Neuron (in vitro differentiated cells): ENCODE results near the gene CD274.
"Not testable (repeated sequence)": the region's sequence is repeated elsewhere in the genome, so short reads cannot be mapped to it uniquely, and the experiment has no call there.

ENCODE experiments used
- H2AFZ ChIP-seq: one replicate; pipeline ENCODE4 v1.6.1; 2013; ENCODE audit warnings: low read depth, mild to moderate bottlenecking, inconsistent platforms, low read length, moderate library complexity
- H3K27me3 ChIP-seq: one replicate; pipeline ENCODE4 v1.6.1; 2013; ENCODE audit warnings: low read length; ENCODE audit not compliant: insufficient read depth
- H3K36me3 ChIP-seq: one replicate; pipeline ENCODE4 v1.6.1; 2013; ENCODE audit warnings: low read length; ENCODE audit not compliant: insufficient read depth
- H3K4me1 ChIP-seq: one replicate; pipeline ENCODE4 v1.6.1; 2013; ENCODE audit warnings: low read length; ENCODE audit not compliant: insufficient read depth
- H3K4me3 ChIP-seq: 2 replicates; pipeline ENCODE4 v1.5.1; 2013; ENCODE audit warnings: mild to moderate bottlenecking, low read length, moderate library complexity
- H3K9me3 ChIP-seq: one replicate; pipeline ENCODE4 v1.6.1; 2013; ENCODE audit warnings: low read length

CD274 gene

DNA sequence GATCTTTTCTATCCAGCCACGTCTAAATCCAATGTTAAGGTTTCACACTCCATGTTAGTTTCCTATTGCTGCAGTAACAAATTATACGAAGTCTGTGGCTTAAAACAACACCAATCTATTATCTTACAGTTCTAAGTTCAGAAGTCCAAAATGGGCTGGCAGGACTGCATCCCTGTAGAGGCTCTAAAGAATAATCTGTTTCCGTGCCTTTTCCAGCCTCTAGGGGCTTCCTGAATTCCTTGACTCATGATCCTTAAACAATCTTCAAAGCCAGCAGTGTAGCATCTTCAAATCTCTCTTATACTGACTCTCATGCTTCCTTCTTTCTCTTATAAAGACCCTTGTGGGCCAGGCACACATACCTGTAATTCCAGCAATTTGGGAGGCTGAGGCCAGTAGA is 19.4 kb upstream of the CD274 start:
- H2AFZ ChIP-seq: no peak overlapping the region
- H3K4me1 ChIP-seq: no peaks in the 10 kb centered on the region
- H3K36me3 ChIP-seq: peaks cover 15% of the 10 kb centered on the region
- no peak overlapping the region for H3K4me3 ChIP-seq
- H3K9me3 ChIP-seq: peaks cover 2% of the 10 kb centered on the region
- H3K27me3 ChIP-seq: no peaks in the 10 kb centered on the region

DNA sequence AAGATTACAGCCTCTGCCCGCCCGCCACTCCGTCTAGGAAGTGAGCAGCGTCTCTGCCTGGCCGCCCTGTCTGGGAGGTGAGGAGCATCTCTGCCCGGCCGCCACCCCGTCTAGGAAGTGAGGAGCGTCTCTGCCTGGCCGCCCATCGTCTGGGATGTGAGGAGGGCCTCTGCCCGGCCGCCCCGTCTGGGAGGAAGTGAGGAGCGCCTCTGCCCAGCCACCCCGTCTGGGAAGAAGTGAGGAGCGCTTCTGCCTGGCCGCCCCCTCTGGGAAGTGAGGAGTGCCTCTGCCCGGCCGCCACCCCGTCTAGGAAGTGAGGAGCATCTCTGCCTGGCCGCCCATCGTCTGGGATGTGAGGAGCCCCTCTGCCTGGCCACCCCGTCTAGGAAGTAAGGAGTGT is 17.5 kb upstream of the CD274 start:
- not testable (repeated sequence) for H2AFZ ChIP-seq, H3K4me1 ChIP-seq, H3K9me3 ChIP-seq, H3K27me3 ChIP-seq, H3K4me3 ChIP-seq
- H3K36me3 ChIP-seq: peaks cover 16% of the 10 kb centered on the region

GRCh38 chr9:5433328-5433727 is 17.0 kb upstream of the CD274 start:
- not testable (repeated sequence) for H3K9me3 ChIP-seq, H3K27me3 ChIP-seq, H2AFZ ChIP-seq, H3K4me1 ChIP-seq, H3K4me3 ChIP-seq
- peaks cover 16% of the 10 kb centered on the region for H3K36me3 ChIP-seq

- not testable (repeated sequence) for H3K4me3 ChIP-seq, H2AFZ ChIP-seq, H3K4me1 ChIP-seq, H3K27me3 ChIP-seq, H3K9me3 ChIP-seq
- peaks cover 16% of the 10 kb centered on the region for H3K36me3 ChIP-seq
These were observed 16.2 kb upstream of the CD274 start for GRCh38 chr9:5433841-5434810.

DNA sequence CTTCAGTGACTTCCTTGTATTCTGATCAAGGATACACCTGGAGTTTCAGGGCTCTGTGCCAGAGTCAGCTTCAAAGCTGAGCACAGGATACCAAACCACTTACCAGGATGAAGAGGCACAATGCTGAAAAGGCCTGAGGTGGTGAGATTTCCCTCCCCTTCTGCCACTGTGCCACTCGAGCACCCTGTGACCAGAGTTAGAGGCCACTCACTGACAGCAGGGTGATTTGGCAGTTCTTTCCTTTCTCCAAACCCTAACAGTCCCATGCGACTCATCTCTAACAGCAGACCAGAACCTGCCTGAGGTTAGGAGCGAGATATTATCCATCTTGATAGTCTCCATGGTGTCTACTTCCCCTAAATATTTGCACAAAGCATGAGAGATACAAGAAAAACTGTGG is 14.4 kb upstream of the CD274 start:
- Histone ChIP-seq H3K36me3 (peaks cover 11% of the 10 kb centered on the region), H3K9me3 (peaks cover 3% of the 10 kb centered on the region), H3K4me3 (no peak overlapping the region), H3K27me3 (no peaks in the 10 kb centered on the region), H3K4me1 (peaks cover 6% of the 10 kb centered on the region), H2AFZ (no peak overlapping the region)

GRCh38 chr9:5436441-5436840 is 13.9 kb upstream of the CD274 start:
- H2AFZ ChIP-seq: no peak overlapping the region
- peaks cover 10% of the 10 kb centered on the region for H3K36me3 ChIP-seq
- peaks cover 6% of the 10 kb centered on the region for H3K4me1 ChIP-seq
- H3K4me3 ChIP-seq: peak overlapping the region; percentile 88
- peaks cover 3% of the 10 kb centered on the region for H3K9me3 ChIP-seq
- H3K27me3 ChIP-seq: no peaks in the 10 kb centered on the region

- H3K27me3 ChIP-seq: no peaks in the 10 kb centered on the region
- peak within 1 kb of the TSS; percentile 79 for H2AFZ ChIP-seq
- H3K4me1 ChIP-seq: peaks cover 6% of the 10 kb centered on the region
- H3K9me3 ChIP-seq: peaks cover 3% of the 10 kb centered on the region
- peaks cover 10% of the 10 kb centered on the region for H3K36me3 ChIP-seq
- H3K4me3 ChIP-seq: peak within 1 kb of the TSS; percentile 88
These were observed 12.8 kb upstream of the CD274 start, which contains the start of gene PLGRKT for GRCh38 chr9:5437254-5438216. Gene PLGRKT (minus strand): TSS chr9:5437925. CDS start chr9:5431977, 5,948 bp downstream.

DNA sequence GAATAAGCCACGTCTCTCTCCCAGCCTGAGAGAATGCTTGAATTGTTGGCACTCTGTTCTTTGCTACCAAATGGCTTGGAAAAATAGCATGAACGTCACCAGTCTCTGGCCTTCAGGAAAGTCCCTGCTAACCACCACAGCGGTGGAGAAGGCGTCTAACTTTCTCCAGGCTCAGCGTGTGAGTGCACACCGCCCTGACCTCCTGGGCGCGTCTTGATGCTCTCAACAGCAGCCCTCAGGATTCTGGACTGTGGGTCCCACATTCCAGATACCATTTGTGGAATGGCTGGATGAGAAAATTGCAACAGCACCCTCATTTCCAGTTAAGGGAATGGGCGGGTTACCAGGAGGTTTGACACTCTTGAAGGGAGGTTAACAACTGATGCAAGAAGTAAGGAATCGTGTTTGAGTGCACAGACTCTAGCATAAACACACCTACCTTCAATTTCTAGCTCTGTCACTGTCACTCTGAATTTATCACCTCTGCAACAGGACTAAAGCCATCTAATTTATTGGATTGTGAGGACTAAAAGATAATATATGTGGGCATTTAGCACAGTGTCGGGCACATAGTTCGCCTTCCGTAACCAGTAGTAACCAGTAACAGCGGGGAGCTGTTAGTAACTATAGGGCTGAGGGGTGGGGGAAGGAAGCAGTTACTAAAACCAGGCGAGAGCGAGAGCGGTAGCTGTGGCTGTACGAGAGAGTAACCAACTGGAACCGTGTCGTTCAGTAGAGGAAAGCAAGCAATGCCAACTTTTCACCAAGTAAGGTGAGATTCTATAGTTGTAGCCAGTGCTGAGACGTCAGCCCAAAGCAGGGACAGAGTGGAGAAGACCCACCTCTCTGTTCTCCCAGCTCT is 11.8 kb upstream of the CD274 start:
- peak overlapping the region; percentile 79 for H2AFZ ChIP-seq
- peaks cover 7% of the 10 kb centered on the region for H3K36me3 ChIP-seq

DNA sequence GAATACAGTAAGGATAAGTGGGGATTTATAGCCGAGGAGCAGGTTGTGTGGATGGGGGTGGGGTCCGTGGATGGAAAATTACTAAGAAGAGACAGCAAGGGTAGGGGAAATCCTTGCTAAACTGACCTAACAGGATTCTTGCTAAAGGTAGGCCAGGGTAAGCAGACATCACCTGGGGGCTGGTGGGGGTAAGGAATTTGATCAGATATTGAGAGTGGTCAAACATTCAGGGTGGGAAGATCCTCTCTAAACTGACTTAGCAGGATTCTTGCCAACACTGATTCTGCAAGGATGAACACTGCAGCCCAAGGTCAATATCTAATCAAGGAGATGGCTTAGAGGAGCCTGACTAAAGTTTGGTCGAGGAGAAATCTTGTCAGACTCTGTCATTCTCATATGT is 9.9 kb upstream of the CD274 start:
- no peaks in the 10 kb centered on the region for H3K27me3 ChIP-seq
- no peak overlapping the region for H3K4me3 ChIP-seq
- H3K4me1 ChIP-seq: peaks cover 6% of the 10 kb centered on the region
- H3K9me3 ChIP-seq: peaks cover 3% of the 10 kb centered on the region
- peaks cover 5% of the 10 kb centered on the region for H3K36me3 ChIP-seq
- H2AFZ ChIP-seq: no peak overlapping the region

More for the DNA sequence above, 11.8 kb upstream of the CD274 start:
- Histone ChIP-seq H3K9me3 (peaks cover 3% of the 10 kb centered on the region), H3K27me3 (no peaks in the 10 kb centered on the region), H3K4me3 (peak overlapping the region; percentile 88), H3K4me1 (peaks cover 6% of the 10 kb centered on the region)

- no peaks in the 10 kb centered on the region for H3K27me3 ChIP-seq
- no peak overlapping the region for H3K4me3 ChIP-seq
These were observed 9.3 kb upstream of the CD274 start for GRCh38 chr9:5441043-5441442.

DNA sequence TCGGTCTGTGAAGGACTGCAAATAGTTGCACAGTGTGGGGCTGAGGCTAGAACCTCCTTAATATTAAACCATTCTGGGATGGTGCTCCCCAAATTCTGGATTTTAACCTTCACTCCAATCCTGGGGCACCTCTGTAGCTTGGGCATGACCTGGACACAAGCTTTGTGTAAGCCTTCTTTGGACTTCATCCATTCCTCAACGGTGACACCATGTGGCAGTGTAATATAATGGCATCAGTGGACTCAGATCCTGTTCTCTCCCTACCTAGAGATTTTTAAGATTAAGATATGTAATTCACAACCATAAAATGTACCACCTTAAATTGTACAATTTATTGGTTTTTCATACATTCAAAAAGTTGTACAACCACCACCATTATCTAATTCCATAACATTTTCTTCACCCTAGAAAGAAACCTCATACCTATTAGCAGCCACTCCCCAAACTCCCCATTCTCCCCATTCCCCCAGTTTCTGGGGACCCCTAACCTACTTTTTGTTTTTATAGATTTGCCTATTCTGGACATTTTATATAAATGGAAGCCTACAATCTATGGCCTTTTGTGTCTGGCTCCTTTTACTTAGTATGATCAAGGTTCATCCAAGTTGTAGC is 7.8 kb upstream of the CD274 start:
- H2AFZ ChIP-seq: no peak overlapping the region

More at GRCh38 chr9:5441043-5441442, 9.3 kb upstream of the CD274 start:
- Histone ChIP-seq H3K36me3 (no peaks in the 10 kb centered on the region), H3K4me1 (peaks cover 6% of the 10 kb centered on the region), H3K9me3 (no peaks in the 10 kb centered on the region), H2AFZ (no peak overlapping the region)

GRCh38 chr9:5443850-5444249 is 6.5 kb upstream of the CD274 start:
- Histone ChIP-seq H3K27me3 (no peaks in the 10 kb centered on the region), H3K9me3 (no peaks in the 10 kb centered on the region), H3K4me3 (no peak overlapping the region), H3K4me1 (no peaks in the 10 kb centered on the region), H2AFZ (no peak overlapping the region), H3K36me3 (no peaks in the 10 kb centered on the region)

More for the DNA sequence above, 7.8 kb upstream of the CD274 start:
- no peaks in the 10 kb centered on the region for H3K9me3 ChIP-seq
- peaks cover 6% of the 10 kb centered on the region for H3K4me1 ChIP-seq
- H3K4me3 ChIP-seq: no peak overlapping the region
- H3K27me3 ChIP-seq: no peaks in the 10 kb centered on the region
- no peaks in the 10 kb centered on the region for H3K36me3 ChIP-seq
